Gastrocnemius medialis (tissue), 4 donors: ENCODE measurements around the gene KRTAP10-2.

Experiments
- POLR2A ChIP-seq, 2 donors: fragments of 450-650 bp; IDR thresholded peaks; one replicate each; pipeline ENCODE4 v1.6.1; 2017; ENCODE audit warnings: antibody characterized with exemption in 2 of 2, mild to moderate bottlenecking in 2 of 2, moderate library complexity in 2 of 2
- TF ChIP-seq, protein P1 (sequence below), 5 experiments: fragments of 450-650 bp in 3 of 5; fragments of 200-600 bp in 2 of 5; sonication (generic) in 2 of 5; IDR thresholded peaks in 4 of 5; conservative IDR thresholded peaks in 1 of 5; 1 replicate in 4 of 5; 2 replicates in 1 of 5; pipeline ENCODE4 v1.5.1; 2016 to 2019; ENCODE audit warnings: antibody characterized with exemption in 5 of 5, mild to moderate bottlenecking in 3 of 5, moderate library complexity in 3 of 5

- TF ChIP-seq POLR2A (IDR thresholded peaks at IDR 0.05), result no peak
- TF ChIP-seq, protein P1, sequence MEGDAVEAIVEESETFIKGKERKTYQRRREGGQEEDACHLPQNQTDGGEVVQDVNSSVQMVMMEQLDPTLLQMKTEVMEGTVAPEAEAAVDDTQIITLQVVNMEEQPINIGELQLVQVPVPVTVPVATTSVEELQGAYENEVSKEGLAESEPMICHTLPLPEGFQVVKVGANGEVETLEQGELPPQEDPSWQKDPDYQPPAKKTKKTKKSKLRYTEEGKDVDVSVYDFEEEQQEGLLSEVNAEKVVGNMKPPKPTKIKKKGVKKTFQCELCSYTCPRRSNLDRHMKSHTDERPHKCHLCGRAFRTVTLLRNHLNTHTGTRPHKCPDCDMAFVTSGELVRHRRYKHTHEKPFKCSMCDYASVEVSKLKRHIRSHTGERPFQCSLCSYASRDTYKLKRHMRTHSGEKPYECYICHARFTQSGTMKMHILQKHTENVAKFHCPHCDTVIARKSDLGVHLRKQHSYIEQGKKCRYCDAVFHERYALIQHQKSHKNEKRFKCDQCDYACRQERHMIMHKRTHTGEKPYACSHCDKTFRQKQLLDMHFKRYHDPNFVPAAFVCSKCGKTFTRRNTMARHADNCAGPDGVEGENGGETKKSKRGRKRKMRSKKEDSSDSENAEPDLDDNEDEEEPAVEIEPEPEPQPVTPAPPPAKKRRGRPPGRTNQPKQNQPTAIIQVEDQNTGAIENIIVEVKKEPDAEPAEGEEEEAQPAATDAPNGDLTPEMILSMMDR (IDR thresholded peaks at IDR 0.05 in 4 of 5, conservative IDR thresholded peaks at IDR 0.05 in 1 of 5), result no peak
Measured at GRCh38 chr21:44540741-44541288, 10.5 kb downstream of the KRTAP10-2 start.
